Activated T-cell treated with anti-CD3 and anti-CD28 coated beads, Interleukin-2, amount 50 U/mL, for 72 hours (primary cell): ENCODE data around the gene TEX264. TPM values are rescaled to one million over a fixed set of nuclear protein-coding genes. Genes with fewer than 3 reads are reported as not detected.
"Not testable (repeated sequence)": the region's sequence is repeated elsewhere in the genome, so short reads cannot be mapped to it uniquely, and the experiment has no call there.

Source experiments
- ATAC-seq, 2 donors: fragments of 150-1000 bp; cut with Tn5 transposase; replicated peaks in 1 of 2; 2 replicates each; pipeline ENCODE4 v1.10.0; 2021; ENCODE audit warnings: moderate library complexity in 2 of 2, mild to moderate bottlenecking in 1 of 2
- DNase-seq, 2 donors: peaks; one replicate each; pipeline ENCODE4 v3.0.0; 2021 to 2022; ENCODE audit warnings: mixed read lengths in 1 of 2
- H3K27ac Mint-ChIP-seq: one replicate; pipeline ENCODE4 v1.8.0; 2022; ENCODE audit warnings: mild to moderate bottlenecking, moderate library complexity, mixed read lengths
- H3K27me3 Mint-ChIP-seq: one replicate; pipeline ENCODE4 v1.8.0; 2022; ENCODE audit warnings: low read depth, mixed read lengths
- H3K36me3 Mint-ChIP-seq, 2 donors: one replicate each; pipeline ENCODE4 v1.8.0; 2022; ENCODE audit warnings: mixed read lengths in 2 of 2, mild to moderate bottlenecking in 1 of 2; ENCODE audit not compliant: insufficient read depth in 2 of 2
- H3K4me1 Mint-ChIP-seq: one replicate; pipeline ENCODE4 v1.8.0; 2022; ENCODE audit warnings: low read depth, mixed read lengths
- H3K4me3 Mint-ChIP-seq, 2 donors: one replicate each; pipeline ENCODE4 v1.8.0; 2022; ENCODE audit warnings: mild to moderate bottlenecking in 2 of 2, mixed read lengths in 2 of 2, moderate library complexity in 2 of 2
- H3K9me3 Mint-ChIP-seq, 2 donors: one replicate each; pipeline ENCODE4 v1.8.0; 2022; ENCODE audit warnings: mixed read lengths in 2 of 2
- total RNA-seq, 2 donors: library from RNA; stranded (reverse); gene quantifications; one replicate each; pipeline ENCODE4 v1.2.3, GENCODE V29; 2022

TEX264 gene
- 10 to 100 TPM; 37.8 to 48.0 TPM for total RNA-seq

GRCh38 chr3:51670823-51671733, at the start of gene TEX264:
TSS of gene TEX264 (plus strand) at chr3:51671252. CDS start at chr3:51674305, 3,053 bp downstream.
- Mint-ChIP-seq H3K27me3 (no peaks in the 10 kb centered on the region), H3K4me3 (peak within 1 kb of the TSS; percentile 93 to 94), H3K4me1 (peaks cover 70% of the 10 kb centered on the region), H3K9me3 (no peaks in the 10 kb centered on the region), H3K27ac (peak within 1 kb of the TSS; percentile 75), H3K36me3 (peaks cover 0 to 8% of the 10 kb centered on the region in 2 donors)
- ATAC-seq (peak; percentile 71 to 74), DNase-seq (peak; percentile 93 to 94)

- H3K4me3 Mint-ChIP-seq = no peak overlapping the region
- H3K9me3 Mint-ChIP-seq = no peaks in the 10 kb centered on the region
- no peak for DNase-seq
These were observed 48.6 kb upstream of the TEX264 start for GRCh38 chr3:51622413-51622812.

GRCh38 chr3:51622868-51623267, 48.2 kb upstream of the TEX264 start:
- H3K27me3 Mint-ChIP-seq = no peaks in the 10 kb centered on the region
- DNase-seq (no peak), ATAC-seq (no peak)
- no peak overlapping the region for H3K4me3 Mint-ChIP-seq
- peaks cover 0 to 2% of the 10 kb centered on the region in 2 donors for H3K36me3 Mint-ChIP-seq
- no peak overlapping the region for H3K27ac Mint-ChIP-seq
- H3K9me3 Mint-ChIP-seq = no peaks in the 10 kb centered on the region
- peaks cover 10% of the 10 kb centered on the region for H3K4me1 Mint-ChIP-seq

More at GRCh38 chr3:51622413-51622812, 48.6 kb upstream of the TEX264 start:
- Mint-ChIP-seq H3K27me3 (no peaks in the 10 kb centered on the region), H3K36me3 (peaks cover 0 to 2% of the 10 kb centered on the region in 2 donors), H3K27ac (no peak overlapping the region), H3K4me1 (peaks cover 12% of the 10 kb centered on the region)
- no peak for ATAC-seq

GRCh38 chr3:51630513-51630912, 40.5 kb upstream of the TEX264 start:
- Mint-ChIP-seq H3K27ac (no peak overlapping the region), H3K27me3 (no peaks in the 10 kb centered on the region), H3K36me3 (peaks cover 3 to 20% of the 10 kb centered on the region in 2 donors), H3K9me3 (no peaks in the 10 kb centered on the region), H3K4me3 (no peak overlapping the region), H3K4me1 (no peaks in the 10 kb centered on the region)
- no peak for DNase-seq
- no peak for ATAC-seq

GRCh38 chr3:51637144-51637940, 33.7 kb upstream of the TEX264 start:
- ATAC-seq (peak in 1 of 2 donors; percentile 4), DNase-seq (no peak)
- Mint-ChIP-seq H3K4me1 (no peaks in the 10 kb centered on the region), H3K27me3 (no peaks in the 10 kb centered on the region), H3K36me3 (peaks cover 2 to 19% of the 10 kb centered on the region in 2 donors), H3K27ac (no peak overlapping the region), H3K9me3 (no peaks in the 10 kb centered on the region), H3K4me3 (no peak overlapping the region)

- Mint-ChIP-seq H3K36me3 (peaks cover 2 to 19% of the 10 kb centered on the region in 2 donors), H3K27ac (no peak overlapping the region), H3K27me3 (no peaks in the 10 kb centered on the region), H3K4me3 (no peak overlapping the region), H3K4me1 (no peaks in the 10 kb centered on the region), H3K9me3 (no peaks in the 10 kb centered on the region)
- peak; percentile 62 to 78 for ATAC-seq
- DNase-seq = peak; percentile 23 to 29
These were observed 33.0 kb upstream of the TEX264 start for GRCh38 chr3:51637941-51638471.

GRCh38 chr3:51642462-51642861, 28.6 kb upstream of the TEX264 start:
- DNase-seq (no peak), ATAC-seq (no peak)
- no peak overlapping the region for H3K4me3 Mint-ChIP-seq
- no peaks in the 10 kb centered on the region for H3K27me3 Mint-ChIP-seq
- no peaks in the 10 kb centered on the region for H3K4me1 Mint-ChIP-seq
- H3K36me3 Mint-ChIP-seq = peaks cover 10 to 26% of the 10 kb centered on the region in 2 donors
- no peaks in the 10 kb centered on the region for H3K9me3 Mint-ChIP-seq
- no peak overlapping the region for H3K27ac Mint-ChIP-seq

- Mint-ChIP-seq H3K36me3 (peaks cover 19 to 46% of the 10 kb centered on the region in 2 donors), H3K4me1 (no peaks in the 10 kb centered on the region), H3K27me3 (no peaks in the 10 kb centered on the region), H3K9me3 (peaks cover 0 to 1% of the 10 kb centered on the region in 2 donors), H3K4me3 (no peak overlapping the region), H3K27ac (no peak overlapping the region)
- no peak for ATAC-seq
- DNase-seq = no peak
These were observed 25.0 kb upstream of the TEX264 start for GRCh38 chr3:51646091-51646490.

- H3K36me3 Mint-ChIP-seq = peaks cover 16 to 38% of the 10 kb centered on the region in 2 donors
- not testable (repeated sequence) for H3K4me1 Mint-ChIP-seq, H3K9me3 Mint-ChIP-seq, DNase-seq, H3K27me3 Mint-ChIP-seq, H3K4me3 Mint-ChIP-seq, ATAC-seq, H3K27ac Mint-ChIP-seq
These were observed 18.9 kb upstream of the TEX264 start for GRCh38 chr3:51652103-51652502.

- not testable (repeated sequence) for DNase-seq, H3K4me3 Mint-ChIP-seq, H3K27ac Mint-ChIP-seq, H3K9me3 Mint-ChIP-seq, H3K4me1 Mint-ChIP-seq, H3K27me3 Mint-ChIP-seq, ATAC-seq
- peaks cover 18 to 37% of the 10 kb centered on the region in 2 donors for H3K36me3 Mint-ChIP-seq
These were observed 17.6 kb upstream of the TEX264 start for GRCh38 chr3:51653409-51653808.

GRCh38 chr3:51657234-51657633, 13.8 kb upstream of the TEX264 start:
- peaks cover 5 to 17% of the 10 kb centered on the region in 2 donors for H3K36me3 Mint-ChIP-seq
- H3K4me1 Mint-ChIP-seq = no peaks in the 10 kb centered on the region
- no peak overlapping the region for H3K27ac Mint-ChIP-seq

GRCh38 chr3:51659942-51660341, 11.1 kb upstream of the TEX264 start:
- Mint-ChIP-seq H3K36me3 (peaks cover 5 to 12% of the 10 kb centered on the region in 2 donors), H3K27me3 (no peaks in the 10 kb centered on the region), H3K4me3 (no peak overlapping the region), H3K4me1 (no peaks in the 10 kb centered on the region), H3K9me3 (no peaks in the 10 kb centered on the region), H3K27ac (no peak overlapping the region)
- no peak for ATAC-seq
- no peak for DNase-seq

More at GRCh38 chr3:51657234-51657633, 13.8 kb upstream of the TEX264 start:
- Mint-ChIP-seq H3K27me3 (no peaks in the 10 kb centered on the region), H3K9me3 (peaks cover 2% of the 10 kb centered on the region in 2 donors), H3K4me3 (no peak overlapping the region)
- ATAC-seq (no peak), DNase-seq (no peak)

- H3K36me3 Mint-ChIP-seq = peaks cover 4 to 9% of the 10 kb centered on the region in 2 donors
- no peaks in the 10 kb centered on the region for H3K9me3 Mint-ChIP-seq
- no peak overlapping the region for H3K27ac Mint-ChIP-seq
- no peaks in the 10 kb centered on the region for H3K27me3 Mint-ChIP-seq
- DNase-seq (no peak), ATAC-seq (no peak)
- no peaks in the 10 kb centered on the region for H3K4me1 Mint-ChIP-seq
- no peak overlapping the region for H3K4me3 Mint-ChIP-seq
These were observed 8.6 kb upstream of the TEX264 start for GRCh38 chr3:51662456-51662855.
